HCT116 (cell line): ENCODE results near the gene FAM83F. TPM values are rescaled to one million over a fixed set of nuclear protein-coding genes. Genes with fewer than 3 reads are reported as not detected.

Experiments used
- ATAC-seq: fragments of 200-7000 bp; cut with Tn5 transposase; 2 replicates; pipeline ENCODE4 v1.9.1; 2020; ENCODE audit warnings: mild to moderate bottlenecking, moderate library complexity
- BruUV-seq: library from RNA; stranded (reverse); fragments of 400-500 nt; replicated peaks from 2 replicates; lab custom pipeline; 2021; lab: Mats Ljungman, UMichigan
- CTCF ChIA-PET: fragments of 300-600 bp; sonication (Branson Sonifier 250); formaldehyde crosslinking; loops from one replicate; lab custom pipeline; 2021; ENCODE audit warnings: antibody characterized with exemption; lab: Charles Lee
- POLR2A ChIA-PET: fragments of 300-600, 350-600 bp; sonication (Branson Sonifier 250); formaldehyde crosslinking; loops from one replicate; lab custom pipeline; 2021; ENCODE audit warnings: antibody characterized with exemption; lab: Charles Lee
- RAD21 ChIA-PET, 2 experiments: fragments of 300-600 bp; sonication (Branson Sonifier 250); formaldehyde crosslinking; loops; one replicate each; lab custom pipeline; 2023; ENCODE audit warnings: low total read pairs in 2 of 2; ENCODE audit not compliant: uncharacterized antibody in 2 of 2, unreplicated experiment in 2 of 2, low non-redundant PET in 1 of 2; lab: Charles Lee
- DNase-seq: peaks from one replicate; pipeline ENCODE4 v3.0.0-alpha.2; 2010; ENCODE audit warnings: low read depth, low spot score
- H2AFZ ChIP-seq: fragments of 200-600 bp; shearing (Covaris generic), sonication (generic); 2 replicates; pipeline ENCODE4 v1.6.1; 2017; ENCODE audit warnings: low read depth, mixed run types, mixed read lengths, antibody characterized with exemption, low read length; ENCODE audit not compliant: poor library complexity, severe bottlenecking
- H3K27ac ChIP-seq: 2 replicates; pipeline ENCODE4 v1.5.1; 2012; ENCODE audit warnings: low read depth, low read length
- H3K27me3 ChIP-seq: fragments of 200-600 bp; sonication (generic); 2 replicates; pipeline ENCODE4 v1.6.1; 2016; ENCODE audit warnings: mixed run types, low read length, mixed read lengths; ENCODE audit not compliant: insufficient read depth
- H3K36me3 ChIP-seq, 2 experiments: fragments of 200-500 bp in 1 of 2; fragments of 200-600 bp in 1 of 2; sonication (Bioruptor generic) in 1 of 2; sonication (generic) in 1 of 2; 2 replicates each; pipeline versions ENCODE4 v1.5.1 to v1.6.1; 2014 to 2016; ENCODE audit warnings: low read length in 2 of 2, inconsistent platforms in 1 of 2, mixed read lengths in 1 of 2, mixed run types in 1 of 2; ENCODE audit not compliant: insufficient read depth in 2 of 2, control insufficient read depth in 1 of 2
- H3K4me1 ChIP-seq, 2 experiments: fragments of 200-600 bp in 1 of 2; sonication (generic) in 1 of 2; 2 replicates each; pipeline versions ENCODE4 v1.5.1 to v1.6.1; 2012 to 2017; ENCODE audit warnings: low read length in 2 of 2, inconsistent platforms in 1 of 2, mild to moderate bottlenecking in 1 of 2, mixed read lengths in 1 of 2, mixed run types in 1 of 2, moderate library complexity in 1 of 2; ENCODE audit not compliant: insufficient read depth in 2 of 2, control insufficient read depth in 1 of 2
- H3K4me2 ChIP-seq: fragments of 200-600 bp; sonication (generic); 2 replicates; pipeline ENCODE4 v1.6.1; 2017; ENCODE audit warnings: mixed run types, low read length, mixed read lengths
- H3K4me3 ChIP-seq, 2 experiments: fragments of 200-600 bp in 1 of 2; sonication (generic) in 1 of 2; replicated peaks in 1 of 2; 2 replicates each; pipeline ENCODE4 v1.5.1; 2011 to 2016; ENCODE audit warnings: low read length in 2 of 2, control low read depth in 1 of 2, low read depth in 1 of 2, mild to moderate bottlenecking in 1 of 2, mixed read lengths in 1 of 2, mixed run types in 1 of 2
- H3K79me2 ChIP-seq: fragments of 200-600 bp; sonication (generic); 2 replicates; pipeline ENCODE4 v1.6.1; 2017; ENCODE audit warnings: mild to moderate bottlenecking, mixed run types, low read length, moderate library complexity, mixed read lengths; ENCODE audit not compliant: insufficient read depth
- H3K9ac ChIP-seq: fragments of 200-600 bp; sonication (generic); 2 replicates; pipeline ENCODE4 v1.6.1; 2016; ENCODE audit warnings: low read length, mixed read lengths
- H3K9me2 ChIP-seq: fragments of 200-600 bp; sonication (generic), shearing (Covaris generic); 2 replicates; pipeline ENCODE4 v1.6.1; 2017; ENCODE audit warnings: mixed run types, mild to moderate bottlenecking, moderate library complexity; ENCODE audit not compliant: insufficient read depth
- H3K9me3 ChIP-seq, 2 experiments: fragments of 200-500 bp in 1 of 2; fragments of 200-600 bp in 1 of 2; sonication (Bioruptor generic) in 1 of 2; sonication (generic) in 1 of 2; 2 replicates each; pipeline ENCODE4 v1.6.1; 2014 to 2017; ENCODE audit warnings: low read length in 2 of 2, mixed read lengths in 2 of 2, inconsistent platforms in 1 of 2, low read depth in 1 of 2, mild to moderate bottlenecking in 1 of 2, mixed run types in 1 of 2, moderate library complexity in 1 of 2; ENCODE audit not compliant: control insufficient read depth in 1 of 2, insufficient read depth in 1 of 2
- H4K20me1 ChIP-seq: fragments of 200-600 bp; sonication (generic), shearing (Covaris generic); 2 replicates; pipeline ENCODE4 v1.6.1; 2017; ENCODE audit warnings: mixed run types, mild to moderate bottlenecking, moderate library complexity; ENCODE audit not compliant: insufficient read depth
- ELF1 ChIP-seq: IDR thresholded peaks from 2 replicates; pipeline ENCODE4 v1.6.1; 2012; ENCODE audit warnings: low read depth, borderline replicate concordance
- EZH2 ChIP-seq: fragments of 200-600 bp; sonication (generic); IDR thresholded peaks from 2 replicates; pipeline ENCODE4 v1.6.1; 2017; ENCODE audit warnings: antibody characterized with exemption, mixed run types
- SIN3A ChIP-seq: IDR thresholded peaks from 2 replicates; pipeline ENCODE4 v1.6.1; 2012; ENCODE audit warnings: low read depth
- SP1 ChIP-seq: IDR thresholded peaks from 2 replicates; pipeline ENCODE4 v1.6.1; 2012; ENCODE audit warnings: low read depth
- SRF ChIP-seq: IDR thresholded peaks from 2 replicates; pipeline ENCODE4 v1.6.1; 2012; ENCODE audit warnings: low read depth
- TCF7L2 ChIP-seq: IDR thresholded peaks from 2 replicates; pipeline ENCODE4 v1.7.0; 2011; ENCODE audit warnings: borderline replicate concordance, inconsistent platforms; ENCODE audit not compliant: insufficient read depth, insufficient read length; ENCODE audit errors: extremely low read depth
- YY1 ChIP-seq: IDR thresholded peaks from 2 replicates; pipeline ENCODE4 v1.6.1; 2011; ENCODE audit warnings: low read length, low read depth, moderate library complexity, mild to moderate bottlenecking; ENCODE audit not compliant: insufficient replicate concordance; ENCODE audit errors: extremely low read depth
- intact Hi-C: fragments of 100-400 bp; cut with micrococcal nuclease; formaldehyde crosslinking; loops from 2 replicates; pipeline ENCODE4 v1.10.0; 2022
- total RNA-seq: library from RNA; stranded (reverse); gene quantifications from one replicate; pipeline ENCODE4 v1.2.1, GENCODE V29; 2021; ENCODE audit not compliant: unreplicated experiment
- TF ChIP-seq, protein P1 (sequence below): IDR thresholded peaks from 2 replicates; pipeline ENCODE4 v1.6.1; 2012
- TF ChIP-seq, protein P2 (sequence below): IDR thresholded peaks from 2 replicates; pipeline ENCODE4 v1.6.1; 2012

The FAM83F gene
- total RNA-seq, 1 experiment from 2014 or later = 24.5 TPM

DNA sequence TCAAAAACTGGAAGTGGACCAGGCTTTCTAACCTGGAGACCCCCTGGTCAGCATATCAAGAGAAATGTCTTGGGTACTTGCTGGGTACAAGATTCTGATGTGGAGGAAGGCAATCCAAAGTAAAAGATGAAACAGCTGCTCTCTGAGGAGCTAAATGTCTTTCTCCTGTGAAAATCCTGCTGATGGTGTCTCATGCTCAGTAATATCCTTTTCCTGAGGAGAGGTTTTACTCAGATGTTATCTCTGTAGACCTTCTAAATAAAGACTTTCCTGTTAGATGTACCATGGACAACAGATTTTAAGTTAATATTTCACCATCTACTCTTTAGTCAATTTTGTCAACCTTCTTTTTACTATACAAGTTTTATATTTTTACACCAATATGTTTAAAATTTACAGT is 62.9 kb downstream of the FAM83F start:
- Histone ChIP-seq H3K36me3 (no peaks in the 10 kb centered on the region), H3K4me3 (no peak overlapping the region), H3K4me2 (no peak overlapping the region), H3K79me2 (no peaks in the 10 kb centered on the region), H3K9me2 (no peaks in the 10 kb centered on the region), H3K9me3 (no peaks in the 10 kb centered on the region), H3K27me3 (no peaks in the 10 kb centered on the region), H3K4me1 (peaks cover 0 to 12% of the 10 kb centered on the region in 2 experiments; a peak in 1 of 4 replicates), H2AFZ (no peak overlapping the region), H3K9ac (no peak overlapping the region), H4K20me1 (no peaks in the 10 kb centered on the region), H3K27ac (no peak overlapping the region)
- DNase-seq = no peak
- intact Hi-C loops = no loop called here
- CTCF ChIA-PET = no interaction called here
- RAD21 ChIA-PET = no interaction called here
- BruUV-seq = no TSS peak
- POLR2A ChIA-PET = no interaction called here
- TF ChIP-seq, protein P1, sequence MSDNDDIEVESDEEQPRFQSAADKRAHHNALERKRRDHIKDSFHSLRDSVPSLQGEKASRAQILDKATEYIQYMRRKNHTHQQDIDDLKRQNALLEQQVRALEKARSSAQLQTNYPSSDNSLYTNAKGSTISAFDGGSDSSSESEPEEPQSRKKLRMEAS = no peak
- TF ChIP-seq TCF7L2 (no peak), ELF1 (no peak), SRF (no peak), YY1 (no peak), SIN3A (no peak)
- no peak for ATAC-seq

DNA sequence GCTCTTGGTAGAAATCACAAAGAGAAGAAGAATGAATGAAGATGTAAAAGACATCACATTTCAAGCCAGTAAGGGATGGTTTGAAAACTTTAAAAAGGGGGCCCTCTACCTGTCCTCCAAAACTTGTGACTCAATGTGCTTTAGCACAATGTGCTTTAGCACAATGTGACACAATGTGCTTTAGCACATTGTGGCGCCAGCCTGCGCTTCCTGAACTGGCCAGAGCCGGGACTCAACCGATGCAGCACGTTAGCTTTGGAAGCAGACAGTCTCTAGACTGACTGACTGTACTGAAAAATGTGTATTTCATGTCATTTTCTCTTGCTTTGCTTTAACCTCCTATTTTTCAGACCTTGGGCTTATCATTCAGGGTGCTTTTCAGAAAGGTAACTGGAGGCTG is 63.5 kb downstream of the FAM83F start:
- Histone ChIP-seq H3K27ac (no peak overlapping the region), H4K20me1 (no peaks in the 10 kb centered on the region), H3K4me2 (no peak overlapping the region), H3K9me3 (no peaks in the 10 kb centered on the region), H3K4me3 (no peak overlapping the region), H3K9me2 (no peaks in the 10 kb centered on the region), H3K79me2 (no peaks in the 10 kb centered on the region), H2AFZ (no peak overlapping the region), H3K9ac (no peak overlapping the region), H3K36me3 (no peaks in the 10 kb centered on the region), H3K4me1 (peaks cover 0 to 12% of the 10 kb centered on the region in 2 experiments; a peak in 1 of 4 replicates), H3K27me3 (no peaks in the 10 kb centered on the region)
- POLR2A ChIA-PET = no interaction called here
- BruUV-seq = no TSS peak
- intact Hi-C loops = no loop called here
- DNase-seq (no peak), ATAC-seq (no peak)
- TF ChIP-seq SRF = no peak
- no peak for TF ChIP-seq EZH2
- TF ChIP-seq, protein P2, sequence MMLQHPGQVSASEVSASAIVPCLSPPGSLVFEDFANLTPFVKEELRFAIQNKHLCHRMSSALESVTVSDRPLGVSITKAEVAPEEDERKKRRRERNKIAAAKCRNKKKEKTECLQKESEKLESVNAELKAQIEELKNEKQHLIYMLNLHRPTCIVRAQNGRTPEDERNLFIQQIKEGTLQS = no peak
- no peak for TF ChIP-seq YY1
- no peak for TF ChIP-seq SIN3A
- no peak for TF ChIP-seq SP1
- RAD21 ChIA-PET = no interaction called here
- CTCF ChIA-PET = no interaction called here
